Left renal pelvis (tissue), 4 donors: Measurements from ENCODE around the gene GPC2. TPM values are rescaled to one million over a fixed set of nuclear protein-coding genes. Genes with fewer than 3 reads are reported as not detected.
"Not testable (repeated sequence)": the region's sequence is repeated elsewhere in the genome, so short reads cannot be mapped to it uniquely, and the experiment has no call there.

Source experiments
- DNase-seq, 4 donors: peaks; one replicate each; pipeline ENCODE4 v3.0.0-alpha.2; 2013; ENCODE audit warnings: low read depth in 4 of 4, low spot score in 3 of 4
- polyA plus RNA-seq, 4 donors: library from polyadenylated mRNA; unstranded; fragments of 120-200 nt; gene quantifications; one replicate each; pipeline ENCODE4 v1.2.1, GENCODE V29; 2013; ENCODE audit not compliant: insufficient read length in 4 of 4

GPC2 gene
- polyA plus RNA-seq, 4 donors, result 6.4 to 18.3 (median 8.8) TPM

DNA sequence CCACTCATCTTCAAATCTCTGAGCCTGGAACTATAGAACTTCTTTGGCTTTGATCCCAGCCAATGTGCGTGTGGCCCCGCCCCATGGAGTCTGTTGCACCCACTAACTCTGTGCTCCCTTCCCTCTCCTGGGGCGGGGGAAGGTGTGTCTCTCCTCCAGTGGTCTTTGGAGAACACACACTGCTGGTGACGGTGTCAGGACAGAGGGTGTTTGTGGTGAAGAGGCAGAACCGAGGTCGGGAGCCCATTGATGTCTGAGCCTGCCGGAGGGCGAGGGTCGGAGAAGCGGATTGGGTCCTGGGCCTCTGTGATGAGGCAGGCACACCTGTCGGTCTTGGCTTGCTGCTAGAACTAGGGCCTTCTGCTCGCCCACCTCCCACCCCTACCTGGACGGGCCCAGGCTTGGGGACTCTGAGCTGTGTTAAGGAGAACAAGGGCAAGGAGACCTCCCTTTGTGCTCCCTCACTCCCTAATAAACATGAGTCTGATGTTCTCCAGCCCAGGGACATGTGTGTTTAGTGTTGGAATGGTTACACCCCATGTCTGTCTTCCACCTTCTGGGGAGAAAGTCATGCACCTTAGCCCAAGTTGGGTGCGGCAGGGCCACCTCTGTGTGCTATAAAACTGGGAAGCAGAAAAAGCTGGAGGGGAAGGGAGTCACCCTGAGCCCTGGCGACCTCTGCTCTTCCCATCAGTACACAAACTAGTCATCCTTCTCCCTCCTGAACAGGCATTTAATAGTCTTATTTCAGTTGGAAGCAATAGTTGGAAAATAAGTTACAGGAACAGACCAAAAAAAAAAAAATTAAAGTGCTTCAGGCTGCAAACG is 23.3 kb downstream of the GPC2 start:
- no peak for DNase-seq

DNA sequence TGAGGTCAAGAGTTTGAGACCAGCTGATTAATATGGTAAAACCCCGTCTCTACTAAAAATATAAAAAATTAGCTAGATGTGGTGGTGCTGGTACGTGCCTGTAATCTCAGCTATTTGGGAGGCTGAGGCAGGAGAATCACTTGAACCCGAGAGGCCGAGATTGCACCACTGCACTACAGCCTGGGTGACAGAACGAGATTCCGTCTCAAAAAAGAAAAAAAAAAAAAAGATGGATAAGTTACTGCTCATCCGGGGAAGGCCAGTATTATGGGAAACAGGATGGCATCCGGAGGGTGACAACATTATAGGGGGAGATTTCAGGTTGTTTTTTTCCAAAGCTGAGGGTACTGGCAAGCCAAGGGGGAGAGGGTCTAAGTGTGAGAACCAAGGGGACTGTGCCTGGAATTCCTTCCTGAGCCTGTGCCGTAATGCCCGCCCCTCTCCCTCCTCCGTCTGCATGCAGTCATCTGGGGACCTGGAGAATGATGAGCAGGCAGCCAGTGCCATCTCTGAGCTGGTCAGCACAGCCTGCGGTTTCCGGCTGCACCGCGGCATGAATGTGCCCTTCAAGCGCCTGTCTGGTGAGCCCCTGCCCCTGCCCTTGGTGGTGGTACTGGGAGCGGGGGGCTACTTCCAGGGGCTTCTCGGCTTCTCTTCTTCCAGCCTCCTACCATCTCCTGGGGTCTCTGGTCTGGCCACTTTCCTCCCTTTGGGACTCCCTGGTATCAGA is 24.1 kb downstream of the GPC2 start:
- no peak for DNase-seq

DNA sequence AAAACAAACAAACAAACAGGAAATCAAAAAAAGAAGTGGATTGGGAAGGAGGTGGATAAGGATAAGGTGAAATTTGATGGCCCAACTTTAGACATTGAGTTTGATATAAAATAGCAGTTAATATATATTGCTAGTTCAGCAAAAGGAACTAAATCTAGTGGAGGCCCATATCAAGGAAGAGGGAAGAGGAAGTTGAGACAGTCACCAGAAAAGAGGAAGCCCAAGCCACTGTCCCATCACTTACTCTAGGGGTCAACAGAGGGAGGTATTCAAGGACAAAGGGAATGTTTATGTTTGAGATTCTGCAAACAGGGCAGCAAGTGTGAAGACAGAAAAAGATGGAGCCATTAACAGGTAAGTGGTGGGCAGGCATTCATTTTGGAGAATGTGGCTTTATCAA is 24.8 kb downstream of the GPC2 start:
- no peak for DNase-seq

DNA sequence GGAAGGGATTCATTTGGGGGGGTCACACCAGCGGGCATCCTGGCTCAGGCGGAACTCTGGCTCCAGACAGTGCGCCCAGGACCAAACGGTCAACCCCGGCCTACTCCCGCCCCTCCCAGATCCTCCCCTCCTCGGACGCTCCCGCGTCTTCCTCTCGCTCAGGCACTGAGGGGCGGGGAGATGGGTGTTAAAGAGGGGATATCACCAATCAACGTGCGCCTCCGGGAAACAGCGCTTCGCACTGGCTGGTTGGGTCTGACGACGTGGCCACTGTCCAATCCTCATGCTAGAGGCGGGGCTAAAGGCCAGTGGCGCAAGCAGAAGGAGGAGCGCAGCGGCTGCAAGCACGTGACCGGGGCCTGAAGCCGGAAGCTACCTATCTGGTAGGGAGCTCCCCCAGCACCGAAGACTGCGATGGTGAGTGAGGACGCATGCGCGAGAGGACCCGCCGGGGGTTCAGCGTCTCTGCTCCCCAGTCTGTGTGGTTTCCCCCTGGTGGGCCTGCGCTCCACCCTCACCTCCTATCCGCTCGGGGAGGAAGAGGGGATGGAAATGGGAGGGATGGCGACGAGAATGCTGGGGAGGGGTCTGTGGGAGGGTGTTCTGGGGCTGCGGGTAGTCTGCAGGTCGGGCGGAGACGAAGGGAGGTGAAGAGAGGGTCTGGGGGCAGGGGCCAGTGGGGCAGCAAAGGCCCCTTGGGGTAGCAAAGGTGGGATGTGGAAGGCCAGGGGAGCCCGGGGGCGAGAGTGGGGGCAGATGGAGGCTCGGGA is 28.4 kb downstream of the GPC2 start, which contains the start of gene LAMTOR4:
TSS of gene LAMTOR4 (plus strand) at position 360 of the 770 bp plus-strand sequence. CDS start at position 415, 55 bp downstream.
- peak; percentile 94 to 98 (median 95) for DNase-seq

DNA sequence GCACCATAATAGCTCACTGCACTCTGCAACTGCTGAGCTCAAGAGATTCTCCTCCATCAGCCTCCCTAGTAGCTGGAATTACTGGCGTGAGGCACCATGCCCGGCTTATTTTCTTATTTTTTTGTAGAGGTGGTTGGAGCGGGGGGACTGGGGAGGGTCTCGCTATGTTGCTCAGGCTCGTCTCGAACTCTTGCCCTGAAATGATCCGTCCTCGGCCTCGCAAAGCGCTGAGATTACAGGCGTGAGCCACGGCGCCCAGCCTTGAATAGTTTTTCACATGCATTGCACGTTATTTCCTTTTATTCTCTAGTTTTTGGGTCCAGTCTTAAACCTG is 29.0 kb downstream of the GPC2 start:
- DNase-seq, result no peak

DNA sequence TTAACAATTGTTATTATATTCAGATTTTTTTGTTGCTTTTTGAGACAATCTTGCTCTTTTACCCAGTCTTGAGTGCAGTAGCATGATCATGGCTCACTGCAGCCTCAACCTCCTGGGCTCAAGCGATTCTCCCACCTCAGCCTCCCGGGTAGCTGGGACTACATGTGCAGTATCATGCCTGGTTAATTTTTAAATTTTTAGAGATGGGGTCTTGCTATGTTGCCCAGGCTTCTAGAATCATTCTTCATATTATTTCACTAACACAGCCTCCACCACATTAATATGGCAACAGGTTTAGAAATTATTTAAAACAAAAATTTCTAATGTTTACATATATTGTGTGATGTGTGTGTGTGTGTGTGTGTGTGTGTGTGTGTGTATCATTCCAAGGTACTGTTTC is 29.9 kb downstream of the GPC2 start:
- DNase-seq, result no peak

DNA sequence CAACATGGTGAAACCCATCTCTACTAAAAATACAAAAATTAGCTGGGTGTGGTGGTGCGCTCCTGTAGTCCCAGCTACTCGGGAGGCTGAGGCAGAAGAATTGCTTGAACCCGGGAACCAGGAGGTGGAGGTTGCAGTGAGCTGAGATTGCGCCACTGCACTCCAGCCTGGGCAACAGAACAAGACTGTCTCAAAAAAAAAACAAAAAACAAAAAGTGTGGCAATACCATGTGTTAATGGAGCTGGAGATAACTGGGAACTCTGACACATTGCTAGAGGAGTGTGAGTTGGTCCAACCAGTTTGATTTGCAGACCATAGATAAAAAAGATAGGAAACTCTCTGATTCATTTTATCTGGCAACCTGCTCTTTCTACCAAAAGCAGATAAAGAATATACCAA is 30.8 kb downstream of the GPC2 start:
- not testable (repeated sequence) for DNase-seq

DNA sequence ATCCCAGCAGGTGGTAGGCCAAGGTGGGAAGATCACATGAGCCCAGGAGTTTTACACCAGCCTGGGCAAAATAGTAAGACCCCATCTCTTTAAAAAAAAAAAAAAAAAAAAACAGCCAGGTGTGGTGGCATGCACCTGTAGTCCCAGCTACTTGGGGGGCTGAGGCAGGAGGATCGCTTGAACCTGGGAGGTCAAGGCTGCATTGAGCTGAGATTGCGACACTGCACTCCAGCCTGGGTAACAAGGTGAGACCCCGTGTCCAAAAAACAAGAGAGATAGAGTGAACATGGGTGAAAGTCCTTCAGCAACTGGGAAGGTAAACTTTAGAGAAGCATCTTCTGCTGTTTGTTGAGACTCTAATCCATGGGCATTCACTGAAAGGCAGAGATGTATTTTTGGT is 34.7 kb downstream of the GPC2 start:
- DNase-seq, result no peak

DNA sequence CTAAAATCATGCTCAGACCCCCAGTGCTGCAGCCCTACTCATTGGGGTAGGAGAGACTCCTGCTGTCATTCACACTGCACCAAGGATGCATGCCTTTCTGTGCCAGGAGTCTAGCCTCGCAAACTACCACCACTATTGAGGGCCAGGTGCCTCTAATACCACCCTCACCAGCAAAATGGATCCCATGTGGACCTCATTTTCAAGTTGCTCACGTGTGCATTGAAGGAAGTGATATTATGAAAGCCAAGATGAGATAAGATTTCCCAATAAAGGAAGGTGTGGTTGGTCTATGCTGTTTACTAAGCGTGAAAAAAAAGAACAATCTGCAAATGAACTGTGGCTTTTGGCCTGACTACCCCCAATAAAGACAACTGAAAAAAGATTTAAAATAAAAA is 35.6 kb downstream of the GPC2 start:
- DNase-seq, result no peak

DNA sequence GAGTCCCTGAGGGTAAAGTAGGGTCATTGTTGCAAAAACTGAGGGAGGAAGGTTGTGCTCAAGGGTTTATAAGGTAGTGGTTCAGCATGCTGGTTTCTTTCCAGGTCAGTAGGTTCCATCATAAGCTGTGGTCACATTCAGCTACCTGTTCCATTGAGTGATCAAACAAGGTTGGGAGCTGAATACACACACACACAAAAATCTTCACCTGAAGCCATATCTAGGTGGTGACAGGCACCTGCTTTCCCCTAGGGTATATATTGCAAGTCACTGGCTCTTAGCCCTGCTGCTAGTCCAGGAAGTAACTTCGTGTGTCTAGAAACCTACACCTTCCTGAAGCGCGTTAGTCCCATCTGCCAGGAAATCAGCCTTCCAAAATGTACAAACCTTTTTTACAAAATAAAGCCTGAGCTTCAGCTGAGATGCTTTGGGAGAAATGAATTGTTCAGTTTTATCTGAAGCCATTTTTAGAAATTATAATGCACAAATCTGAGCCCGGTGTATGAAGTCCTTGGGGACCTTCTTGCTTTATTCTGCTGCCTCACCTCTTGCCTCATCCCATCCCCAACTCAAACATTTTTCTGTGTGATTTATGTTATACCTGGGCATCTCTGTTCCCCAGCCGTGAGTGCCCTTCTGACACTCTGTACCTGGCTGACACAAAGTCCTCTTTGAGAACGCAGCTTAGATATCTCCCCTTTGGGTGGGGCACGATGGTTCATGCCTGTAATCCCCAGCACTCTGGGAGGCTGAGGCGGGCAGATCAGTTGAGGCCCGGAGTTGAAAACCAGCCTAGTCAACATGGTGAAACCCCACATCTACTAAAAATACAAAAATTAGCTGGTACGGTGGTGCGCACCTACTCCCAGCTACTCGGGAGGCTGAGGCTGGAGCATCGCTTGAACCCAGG is 39.1 kb downstream of the GPC2 start:
- no peak for DNase-seq

DNA sequence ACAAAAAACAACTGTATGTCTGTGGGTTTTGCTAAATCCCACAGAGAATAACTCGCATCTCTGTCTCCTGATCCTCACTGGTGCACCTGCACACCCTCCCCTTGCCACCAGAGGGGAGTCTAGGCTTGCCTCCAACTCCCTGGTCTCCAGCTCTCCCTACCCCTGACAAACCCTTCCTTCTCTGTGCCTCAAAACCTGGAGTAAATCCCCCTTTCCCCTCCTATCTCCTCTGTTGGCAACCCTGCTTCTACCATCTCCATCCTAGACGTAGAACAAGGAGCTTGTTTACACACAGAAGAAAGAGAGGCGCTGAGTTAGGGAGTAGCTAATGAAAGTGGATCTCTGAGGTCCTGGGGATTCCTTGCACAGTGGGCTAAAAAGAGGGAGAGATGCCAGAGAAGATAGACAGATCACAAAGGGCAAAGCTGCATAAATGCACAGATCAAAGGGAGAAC is 44.5 kb downstream of the GPC2 start:
- no peak for DNase-seq

DNA sequence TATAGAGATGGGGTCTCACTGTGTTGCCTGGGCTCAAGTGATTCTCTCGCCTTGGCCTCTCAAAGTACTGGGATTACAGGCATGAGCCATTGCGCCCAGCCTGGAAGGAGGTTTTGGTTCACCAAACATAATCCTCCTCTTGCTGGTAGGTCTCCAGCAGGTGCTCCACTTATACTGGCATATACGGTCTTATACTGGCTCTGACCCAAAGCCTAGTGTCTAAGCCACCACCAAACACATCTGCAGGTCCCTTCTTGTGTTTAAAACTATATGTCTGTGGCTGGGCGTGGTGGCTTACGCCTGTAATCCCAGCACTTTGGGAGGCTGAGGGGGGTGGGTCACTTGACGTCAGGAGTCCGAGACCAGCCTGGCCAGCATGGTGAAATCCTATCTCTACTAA is 45.1 kb downstream of the GPC2 start:
- no peak for DNase-seq

DNA sequence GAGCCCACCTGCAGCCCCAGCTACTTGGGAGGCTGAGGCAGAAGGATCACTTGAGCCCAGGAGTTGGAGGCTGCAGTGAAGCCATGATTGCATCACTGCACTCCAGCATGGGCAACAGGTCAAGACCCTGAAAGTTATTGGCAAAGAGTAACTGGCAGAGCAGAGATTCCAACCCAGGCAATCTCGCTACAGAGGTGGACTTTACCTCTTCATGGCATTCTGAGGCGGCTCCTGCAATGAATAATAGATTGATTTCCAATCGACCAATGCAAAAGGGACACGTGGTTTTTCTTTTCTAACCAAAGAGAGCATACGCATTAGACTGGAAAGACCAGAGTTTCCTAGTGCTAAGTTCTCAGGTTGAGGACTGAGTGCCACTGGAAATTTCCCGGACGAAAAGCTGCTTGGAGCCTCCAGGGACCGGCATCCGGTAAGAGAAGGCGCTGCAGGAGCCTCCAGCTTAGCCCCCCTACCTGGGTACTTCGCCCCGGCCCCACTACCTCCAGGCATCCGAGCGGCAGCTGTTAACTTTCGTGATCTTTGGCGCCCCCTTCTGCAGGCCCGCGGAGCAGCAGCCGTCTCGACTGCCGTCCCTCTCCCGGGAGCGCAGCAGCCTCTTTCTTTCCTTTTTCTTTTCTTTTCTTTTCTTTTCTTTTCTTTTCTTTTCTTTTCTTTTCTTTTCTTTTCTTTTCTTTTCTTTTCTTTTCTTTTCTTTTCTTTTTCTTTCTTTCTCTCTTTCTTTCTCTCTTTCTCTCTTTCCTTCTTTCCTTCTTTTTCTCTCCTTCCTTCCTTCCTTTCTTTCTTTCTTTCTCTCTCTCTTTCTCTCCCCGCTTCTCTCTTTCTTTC is 46.4 kb downstream of the GPC2 start:
- DNase-seq, result no peak

DNA sequence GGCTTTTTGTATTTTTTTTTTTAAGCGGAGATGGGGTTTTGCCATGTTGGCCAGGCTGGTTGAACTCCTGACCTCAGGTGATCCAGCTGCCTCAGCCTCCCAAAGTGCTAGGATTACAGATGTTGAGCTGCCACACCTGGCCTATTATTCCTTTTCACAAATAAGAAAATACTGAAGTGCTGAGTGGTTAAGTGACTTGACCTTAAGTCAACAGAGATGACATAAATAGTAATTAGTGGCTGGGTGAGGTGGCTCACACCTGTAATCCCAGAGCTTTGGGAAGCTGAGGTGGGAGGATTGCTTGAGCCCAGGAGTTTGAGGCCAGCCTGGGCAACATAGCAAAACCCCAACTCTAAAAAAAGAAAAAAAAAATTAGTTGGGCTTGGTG is 47.0 kb downstream of the GPC2 start:
- not testable (repeated sequence) for DNase-seq

DNA sequence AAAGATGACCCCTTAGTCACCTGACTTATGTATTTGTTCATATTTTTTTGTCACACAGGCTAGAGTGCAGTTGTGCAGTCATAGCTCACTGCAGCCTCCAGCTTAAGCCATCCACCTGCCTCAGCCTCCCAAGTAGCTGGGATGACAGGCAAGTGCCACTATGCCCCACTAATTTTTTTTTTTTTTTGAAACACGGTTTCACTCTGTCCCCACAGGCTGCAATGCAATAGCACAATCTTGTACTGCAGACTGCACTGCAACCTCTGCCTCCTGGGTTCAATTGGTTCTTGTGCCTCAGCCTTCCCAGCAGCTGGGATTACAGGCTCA is 48.6 kb downstream of the GPC2 start:
- no peak for DNase-seq

DNA sequence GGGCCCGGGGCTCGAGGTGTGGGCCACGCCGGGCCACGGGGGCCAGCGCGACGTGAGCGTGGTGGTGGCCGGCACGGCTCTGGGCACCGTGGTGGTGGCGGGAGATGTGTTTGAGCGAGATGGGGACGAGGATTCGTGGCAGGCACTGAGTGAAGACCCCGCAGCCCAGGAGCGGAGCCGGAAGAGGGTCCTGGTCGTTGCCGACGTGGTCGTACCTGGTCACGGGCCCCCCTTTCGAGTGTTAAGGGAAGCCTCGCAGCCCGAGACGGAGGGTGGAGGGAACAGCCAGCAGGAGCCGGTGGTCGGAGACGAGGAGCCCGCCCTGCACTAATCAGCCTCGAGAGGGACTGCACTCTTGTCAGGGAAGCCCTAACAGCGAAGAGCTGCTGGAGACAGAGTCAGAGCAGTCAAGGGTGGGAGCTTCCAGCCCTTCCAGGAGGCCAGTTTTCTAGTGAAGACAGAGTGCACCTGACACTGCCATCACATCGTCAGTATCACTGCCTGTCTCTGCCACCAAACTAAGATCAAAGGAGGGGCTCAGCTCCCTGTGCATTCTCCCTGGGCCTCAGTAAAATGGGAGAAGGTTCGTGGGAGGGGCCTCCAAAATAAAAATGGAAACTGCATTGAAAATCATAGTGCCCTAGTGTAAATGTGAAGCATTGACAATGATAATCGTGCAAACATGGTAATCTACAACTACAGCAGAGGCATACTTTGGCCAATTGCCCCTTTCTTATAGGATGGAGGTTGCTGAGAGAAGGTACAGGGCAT is 49.1 kb downstream of the GPC2 start:
- DNase-seq, result no peak

DNA sequence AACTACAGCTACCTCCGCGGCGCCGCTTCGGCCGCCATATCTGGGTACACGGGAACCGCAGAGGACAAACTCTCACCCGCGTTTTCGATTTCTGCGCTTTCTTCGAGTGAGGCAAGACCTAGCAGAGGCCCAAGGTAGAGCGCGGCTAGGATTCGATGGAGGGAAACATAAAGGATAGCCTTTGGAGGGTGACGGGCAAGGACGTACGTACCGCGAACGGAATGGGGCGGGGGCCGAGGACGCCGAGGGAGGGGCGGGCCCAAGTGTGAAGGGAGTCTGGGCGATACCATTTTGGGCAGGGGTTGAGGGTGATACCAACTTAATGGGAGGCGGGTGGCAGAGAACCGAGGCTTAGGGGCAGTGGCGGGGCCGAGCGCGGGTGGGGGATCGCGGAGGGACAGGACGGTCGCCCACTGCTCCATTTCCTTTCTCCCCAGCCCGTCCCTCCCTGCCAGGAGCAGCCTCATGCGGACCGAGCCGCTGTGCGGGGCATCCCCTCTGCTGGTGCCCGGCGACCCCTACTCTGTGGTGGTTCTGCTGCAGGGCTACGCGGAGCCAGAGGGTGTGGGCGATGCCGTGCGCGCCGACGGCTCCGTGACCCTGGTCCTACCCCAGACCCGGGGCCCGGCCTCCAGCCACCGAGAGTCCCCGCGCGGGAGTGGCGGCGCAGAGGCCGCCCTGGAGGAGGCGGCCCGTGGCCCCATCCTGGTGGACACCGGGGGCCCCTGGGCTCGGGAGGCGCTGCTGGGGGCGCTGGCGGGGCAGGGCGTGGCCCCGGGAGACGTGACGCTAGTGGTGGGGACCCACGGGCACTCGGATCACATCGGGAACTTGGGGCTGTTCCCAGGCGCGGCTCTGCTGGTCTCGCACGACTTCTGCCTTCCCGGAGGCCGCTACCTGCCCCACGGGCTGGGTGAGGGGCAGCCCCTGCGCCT is 50.0 kb downstream of the GPC2 start, which contains the start of gene MBLAC1:
TSS of gene MBLAC1 (plus strand) at position 37 of the 935 bp plus-strand sequence. CDS start at position 466, 429 bp downstream.
- peak; percentile 89 to 93 (median 92) for DNase-seq
